ENCODE measurements around the gene FIGN.

The FIGN gene

GRCh38 chr2:163551616-163552373 lies 184.0 kb downstream of the FIGN start:
- H3K4me3 ChIP-seq (ENCODE audit: low read depth, low read length): no peak overlapping the region
- no peak for TF ChIP-seq CTCF (IDR thresholded peaks at IDR 0.05; ENCODE audit: low read depth, low read length)
- TF ChIP-seq POLR2A (IDR thresholded peaks at IDR 0.05; ENCODE audit: extremely low read depth, insufficient read length): no peak
- no peak for TF ChIP-seq MAX (IDR thresholded peaks at IDR 0.05; ENCODE audit: low read depth, low read length)
- no peak for TF ChIP-seq MYC (IDR thresholded peaks at IDR 0.05; ENCODE audit: low read depth, low read length)
- no peak for DNase-seq (ENCODE audit: low read depth)

- no peak for DNase-seq (ENCODE audit: low read depth)
- TF ChIP-seq POLR2A (IDR thresholded peaks at IDR 0.05; ENCODE audit: extremely low read depth, insufficient read length) (no peak), MYC (IDR thresholded peaks at IDR 0.05; ENCODE audit: low read depth, low read length) (no peak), CTCF (IDR thresholded peaks at IDR 0.05; ENCODE audit: low read depth, low read length) (no peak), MAX (IDR thresholded peaks at IDR 0.05; ENCODE audit: low read depth, low read length) (no peak)
- H3K4me3 ChIP-seq (ENCODE audit: low read depth, low read length): no peak overlapping the region
Observed at GRCh38 chr2:163548970-163549369, 186.8 kb downstream of the FIGN start.
